ENCODE measurements around the gene KCTD17.

The KCTD17 gene

DNA sequence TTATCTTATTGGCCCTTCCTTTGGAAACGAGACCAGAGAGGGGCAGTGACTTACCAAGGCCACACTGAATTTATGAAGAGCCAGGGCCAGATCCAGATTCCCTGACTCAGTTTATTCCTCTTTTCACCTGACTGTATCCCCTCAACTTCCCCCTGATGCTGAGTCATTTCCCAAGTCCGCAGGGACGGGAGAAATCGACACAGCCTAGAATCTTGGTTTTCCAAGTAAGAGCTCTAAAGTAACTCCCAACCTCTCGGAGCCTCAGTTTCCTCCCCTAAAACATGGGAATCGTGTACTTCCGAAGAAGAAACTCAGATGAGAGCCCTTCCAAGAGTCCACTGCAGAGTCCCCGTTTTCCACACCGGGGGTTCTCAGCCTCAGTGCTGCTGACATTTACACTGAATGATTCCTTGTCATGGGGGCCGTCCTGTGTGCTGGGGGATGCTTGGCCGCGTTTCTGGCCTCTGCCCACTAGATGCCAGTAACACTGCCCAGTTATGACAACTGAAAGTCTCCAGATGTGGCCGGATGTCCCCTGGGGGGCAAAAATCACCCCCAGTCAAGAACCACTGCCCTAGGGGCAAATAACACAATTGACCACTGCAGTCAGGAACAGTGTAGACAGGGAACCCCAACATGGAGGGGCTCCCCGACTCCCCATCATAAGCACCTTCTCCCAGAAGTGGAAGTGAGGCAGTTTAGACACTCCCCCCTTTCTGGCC is 20.8 kb upstream of the KCTD17 start:
- in situ Hi-C loops (cut with MboI; ENCODE audit: low sequenced_read_pairs, unreplicated experiment): no loop called here
- TF ChIP-seq, protein P1, sequence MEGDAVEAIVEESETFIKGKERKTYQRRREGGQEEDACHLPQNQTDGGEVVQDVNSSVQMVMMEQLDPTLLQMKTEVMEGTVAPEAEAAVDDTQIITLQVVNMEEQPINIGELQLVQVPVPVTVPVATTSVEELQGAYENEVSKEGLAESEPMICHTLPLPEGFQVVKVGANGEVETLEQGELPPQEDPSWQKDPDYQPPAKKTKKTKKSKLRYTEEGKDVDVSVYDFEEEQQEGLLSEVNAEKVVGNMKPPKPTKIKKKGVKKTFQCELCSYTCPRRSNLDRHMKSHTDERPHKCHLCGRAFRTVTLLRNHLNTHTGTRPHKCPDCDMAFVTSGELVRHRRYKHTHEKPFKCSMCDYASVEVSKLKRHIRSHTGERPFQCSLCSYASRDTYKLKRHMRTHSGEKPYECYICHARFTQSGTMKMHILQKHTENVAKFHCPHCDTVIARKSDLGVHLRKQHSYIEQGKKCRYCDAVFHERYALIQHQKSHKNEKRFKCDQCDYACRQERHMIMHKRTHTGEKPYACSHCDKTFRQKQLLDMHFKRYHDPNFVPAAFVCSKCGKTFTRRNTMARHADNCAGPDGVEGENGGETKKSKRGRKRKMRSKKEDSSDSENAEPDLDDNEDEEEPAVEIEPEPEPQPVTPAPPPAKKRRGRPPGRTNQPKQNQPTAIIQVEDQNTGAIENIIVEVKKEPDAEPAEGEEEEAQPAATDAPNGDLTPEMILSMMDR (IDR thresholded peaks at IDR 0.05; ENCODE audit: borderline replicate concordance, control extremely low read depth, extremely low read depth, insufficient read depth, missing control alignments): no peak
- DNase-seq (ENCODE audit: low spot score): no peak

DNA sequence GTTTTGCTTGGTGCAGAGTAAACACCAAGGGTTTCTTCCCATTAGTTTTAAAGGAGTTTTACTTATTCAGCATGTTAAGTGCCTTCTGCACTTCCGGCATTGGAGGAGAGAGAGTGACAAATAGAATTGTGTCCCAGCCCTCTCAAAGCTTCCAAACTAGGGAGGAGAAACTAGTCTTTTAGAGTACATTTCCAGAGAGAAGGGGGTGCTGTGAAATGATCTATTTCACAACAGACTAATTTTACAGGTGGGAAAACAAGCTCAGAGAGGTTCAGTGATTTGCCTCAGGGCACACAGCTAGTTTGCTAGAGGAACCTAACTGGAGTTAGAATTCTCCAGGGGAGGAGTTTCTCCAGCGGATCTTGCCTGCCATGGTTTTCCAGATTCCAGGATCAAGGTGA is 19.4 kb upstream of the KCTD17 start:
- in situ Hi-C loops (cut with MboI; ENCODE audit: low sequenced_read_pairs, unreplicated experiment): no loop called here
- TF ChIP-seq, protein P1 (IDR thresholded peaks at IDR 0.05; ENCODE audit: borderline replicate concordance, control extremely low read depth, extremely low read depth, insufficient read depth, missing control alignments): no peak
- no peak for DNase-seq (ENCODE audit: low spot score)

GRCh38 chr22:37032535-37033460 is 18.7 kb upstream of the KCTD17 start:
- TF ChIP-seq, protein P1 (IDR thresholded peaks at IDR 0.05; ENCODE audit: borderline replicate concordance, control extremely low read depth, extremely low read depth, insufficient read depth, missing control alignments): no peak
- no peak for DNase-seq (ENCODE audit: low spot score)

DNA sequence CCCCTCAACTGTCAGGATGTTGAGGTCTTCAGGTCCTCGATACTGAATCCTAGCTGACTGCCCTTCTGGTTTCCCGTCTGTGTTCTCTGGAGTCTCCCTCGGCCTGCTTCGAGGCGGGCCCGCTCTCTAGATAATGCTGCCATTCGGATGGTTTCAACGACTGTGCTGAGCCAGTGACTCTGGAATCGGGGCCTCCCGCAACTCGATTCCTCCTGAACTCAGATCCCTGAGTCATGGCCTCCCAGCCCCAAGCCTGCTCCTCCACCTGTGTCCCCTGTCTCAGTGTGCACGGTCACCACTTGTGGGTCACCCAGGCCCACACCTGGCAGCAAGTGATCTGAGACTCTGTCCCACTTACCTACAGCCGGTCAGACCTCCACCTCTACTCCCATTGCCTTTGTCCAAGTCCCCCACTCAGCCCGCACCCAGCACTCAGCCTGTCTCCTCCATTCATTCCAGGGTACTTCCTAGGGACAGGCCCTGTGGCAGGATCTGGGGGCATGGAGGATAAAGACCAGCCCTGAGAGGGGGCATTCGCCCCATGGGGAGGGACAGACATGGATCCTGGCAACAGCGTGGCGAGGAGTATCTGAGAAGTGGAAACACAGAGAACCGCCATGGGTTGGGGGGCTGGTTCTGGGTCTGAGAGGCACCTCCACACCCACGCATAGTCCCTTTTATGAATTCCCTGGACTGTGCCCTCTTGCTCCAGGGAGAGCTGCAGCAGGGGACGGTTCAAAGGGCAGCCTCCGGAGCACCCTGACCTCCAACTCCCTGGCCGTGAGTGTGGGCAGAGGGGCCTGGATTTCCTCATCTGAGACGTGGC is 17.7 kb upstream of the KCTD17 start:
- in situ Hi-C loops (cut with MboI; ENCODE audit: low sequenced_read_pairs, unreplicated experiment): no loop called here
- TF ChIP-seq, protein P1 (IDR thresholded peaks at IDR 0.05; ENCODE audit: borderline replicate concordance, control extremely low read depth, extremely low read depth, insufficient read depth, missing control alignments): no peak
- DNase-seq (ENCODE audit: low spot score): no peak

More at GRCh38 chr22:37032535-37033460, 18.7 kb upstream of the KCTD17 start:
- in situ Hi-C loops (cut with MboI; ENCODE audit: low sequenced_read_pairs, unreplicated experiment): no loop called here

DNA sequence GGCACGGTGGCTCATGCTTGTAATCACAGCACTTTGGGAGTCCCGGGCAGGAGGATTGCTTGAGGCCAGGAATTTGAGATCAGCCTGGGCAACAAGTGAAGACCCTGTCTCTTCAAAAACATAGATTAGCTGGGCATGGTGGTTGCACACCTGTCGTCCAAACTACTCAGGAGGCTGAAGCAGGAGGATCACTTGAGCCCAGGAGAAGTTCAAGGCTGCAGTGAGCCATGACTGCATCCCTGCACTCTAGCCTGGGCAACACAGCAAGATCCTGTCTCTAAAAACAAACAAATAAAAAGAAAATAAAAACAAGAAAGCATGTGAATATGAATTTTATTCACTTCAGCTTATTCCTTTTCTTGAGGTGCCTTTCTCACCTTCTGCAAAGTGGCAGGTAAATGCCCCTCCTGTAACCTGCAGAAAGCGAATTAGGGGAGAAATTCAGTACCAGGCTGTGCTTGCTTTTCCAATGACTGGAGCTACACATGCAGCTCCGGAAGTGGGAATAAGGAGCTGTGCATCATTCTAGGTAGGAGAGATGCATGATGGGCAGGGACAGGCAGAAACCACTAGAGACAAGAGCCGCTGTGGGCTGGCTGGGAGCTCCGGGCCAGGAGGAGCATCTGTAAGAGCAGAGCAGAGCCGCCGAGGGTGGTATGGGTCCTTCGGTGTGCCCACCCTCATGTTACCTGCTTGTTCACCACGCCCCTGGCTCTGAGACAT is 14.7 kb upstream of the KCTD17 start:
- no peak for DNase-seq (ENCODE audit: low spot score)
- TF ChIP-seq, protein P1 (IDR thresholded peaks at IDR 0.05; ENCODE audit: borderline replicate concordance, control extremely low read depth, extremely low read depth, insufficient read depth, missing control alignments): no peak
- in situ Hi-C loops (cut with MboI; ENCODE audit: low sequenced_read_pairs, unreplicated experiment): no loop called here
